Forelimb muscle (tissue), 1 donor: Measurements from ENCODE around the gene NUB1. TPM values are rescaled to one million over a fixed set of nuclear protein-coding genes. Genes with fewer than 3 reads are reported as not detected.

Experiments used
- DNase-seq: peaks from one replicate; pipeline ENCODE4 v3.0.0-alpha.2; 2013; ENCODE audit warnings: low read depth
- polyA plus RNA-seq: library from polyadenylated mRNA; unstranded; fragments of 120-200 nt; gene quantifications from one replicate; pipeline ENCODE4 v1.2.1, GENCODE V29; 2013; ENCODE audit not compliant: insufficient read length

NUB1 gene
- polyA plus RNA-seq, 1 donor: 35.5 TPM

- no peak for DNase-seq
Measured at GRCh38 chr7:151404216-151405011, 62.8 kb downstream of the NUB1 start.

- DNase-seq: no peak
Measured at GRCh38 chr7:151405056-151405455, 63.4 kb downstream of the NUB1 start.

- DNase-seq: no peak
Measured at GRCh38 chr7:151405588-151405987, 64.0 kb downstream of the NUB1 start.

GRCh38 chr7:151406051-151406875 is 64.7 kb downstream of the NUB1 start:
- DNase-seq: no peak

- no peak for DNase-seq
Measured at GRCh38 chr7:151406886-151407583, 65.4 kb downstream of the NUB1 start.

GRCh38 chr7:151408498-151408838 is 66.9 kb downstream of the NUB1 start:
- no peak for DNase-seq

GRCh38 chr7:151408839-151409666 is 67.4 kb downstream of the NUB1 start:
- DNase-seq: no peak

GRCh38 chr7:151409667-151410404 is 68.2 kb downstream of the NUB1 start, which contains the start of gene WDR86:
TSS of gene WDR86 (minus strand) at chr7:151410038. CDS start at chr7:151409589, 449 bp downstream.
- no peak for DNase-seq

GRCh38 chr7:151410405-151411390 is 69.1 kb downstream of the NUB1 start:
- DNase-seq: no peak

- DNase-seq: no peak
Measured at GRCh38 chr7:151411551-151411950, 69.9 kb downstream of the NUB1 start.

- no peak for DNase-seq
Measured at GRCh38 chr7:151412318-151412717, 70.7 kb downstream of the NUB1 start.

GRCh38 chr7:151413241-151413640 is 71.6 kb downstream of the NUB1 start:
- no peak for DNase-seq

- DNase-seq: no peak
Measured at GRCh38 chr7:151415375-151416105, 73.9 kb downstream of the NUB1 start.

GRCh38 chr7:151416112-151416940 is 74.7 kb downstream of the NUB1 start:
- no peak for DNase-seq

- DNase-seq: no peak
Measured at GRCh38 chr7:151416941-151417315, 75.3 kb downstream of the NUB1 start.

- DNase-seq: no peak
Measured at GRCh38 chr7:151420144-151420543, 78.5 kb downstream of the NUB1 start.

- DNase-seq: no peak
Measured at GRCh38 chr7:151422212-151422611, 80.6 kb downstream of the NUB1 start.

GRCh38 chr7:151423226-151423625 is 81.6 kb downstream of the NUB1 start:
- DNase-seq: no peak
